HAP-1 (cell line): ENCODE results near the gene WDR70.
"Not testable (repeated sequence)": the region's sequence is repeated elsewhere in the genome, so short reads cannot be mapped to it uniquely, and the experiment has no call there.

Source experiments
- DNase-seq, 2 experiments: peaks; one replicate each; pipeline ENCODE4 v3.0.0-alpha.2; 2016 to 2020; ENCODE audit warnings: low spot score in 2 of 2
- H3K27me3 ChIP-seq: fragments of 250-450 bp; sonication (Bioruptor Pico); 2 replicates; pipeline ENCODE4 v1.5.1; 2020; ENCODE audit warnings: low read depth, mild to moderate bottlenecking, moderate library complexity
- H3K36me3 ChIP-seq: fragments of 250-450 bp; sonication (Bioruptor Pico); replicated peaks from 2 replicates; pipeline ENCODE4 v1.5.1; 2020; ENCODE audit warnings: mild to moderate bottlenecking
- H3K4me1 ChIP-seq: fragments of 250-450 bp; sonication (Bioruptor Pico); 2 replicates; pipeline ENCODE4 v1.5.1; 2020; ENCODE audit warnings: mild to moderate bottlenecking
- H3K4me3 ChIP-seq: fragments of 250-450 bp; sonication (Bioruptor Pico); 2 replicates; pipeline ENCODE4 v1.5.1; 2020; ENCODE audit warnings: mild to moderate bottlenecking, moderate library complexity
- H3K9me3 ChIP-seq: fragments of 250-450 bp; sonication (Bioruptor Pico); 2 replicates; pipeline ENCODE4 v1.5.1; 2020; ENCODE audit warnings: mild to moderate bottlenecking, moderate library complexity
- in situ Hi-C: fragments of 300-500 bp; cut with MboI; formaldehyde crosslinking; loops from 3 replicates; pipeline ENCODE4 v1.14.3; 2020; ENCODE audit warnings: low sequenced_read_pairs, inconsistent platforms, mixed read lengths

The WDR70 gene

GRCh38 chr5:37662789-37663485 is 283.8 kb downstream of the WDR70 start:
- 0 out of 2 replicates have a peak, but pooled peaks cover 3% of the 10 kb centered on the region for H3K4me1 ChIP-seq
- H3K9me3 ChIP-seq: no peaks in the 10 kb centered on the region
- no peak overlapping the region for H3K4me3 ChIP-seq
- in situ Hi-C loops: no loop called here
- no peak for DNase-seq
- H3K27me3 ChIP-seq: no peaks in the 10 kb centered on the region
- no peaks in the 10 kb centered on the region for H3K36me3 ChIP-seq

DNA sequence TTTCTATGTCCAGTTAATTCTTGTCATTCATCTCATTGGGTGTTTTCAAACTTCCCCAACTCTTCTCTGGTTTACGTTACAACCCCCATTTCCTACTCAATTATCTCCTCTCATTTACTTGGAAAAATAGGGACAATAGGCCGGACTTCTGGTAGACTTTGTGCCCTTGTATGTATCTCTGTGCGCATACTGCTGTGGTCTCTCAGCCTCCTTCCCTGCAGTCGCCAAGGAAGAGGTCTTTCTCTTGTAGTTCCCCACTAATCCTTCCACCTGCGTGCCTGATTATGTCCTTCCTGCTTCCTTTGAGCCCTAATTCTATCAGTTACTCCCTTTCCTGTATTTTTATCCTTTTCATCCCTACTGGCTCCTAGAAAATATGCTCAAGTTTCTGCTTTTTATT is 284.4 kb downstream of the WDR70 start:
- H3K27me3 ChIP-seq: no peaks in the 10 kb centered on the region
- 0 out of 2 replicates have a peak, but pooled peaks cover 3% of the 10 kb centered on the region for H3K4me1 ChIP-seq
- in situ Hi-C loops: no loop called here
- DNase-seq: no peak
- H3K4me3 ChIP-seq: no peak overlapping the region
- no peaks in the 10 kb centered on the region for H3K36me3 ChIP-seq
- H3K9me3 ChIP-seq: no peaks in the 10 kb centered on the region

DNA sequence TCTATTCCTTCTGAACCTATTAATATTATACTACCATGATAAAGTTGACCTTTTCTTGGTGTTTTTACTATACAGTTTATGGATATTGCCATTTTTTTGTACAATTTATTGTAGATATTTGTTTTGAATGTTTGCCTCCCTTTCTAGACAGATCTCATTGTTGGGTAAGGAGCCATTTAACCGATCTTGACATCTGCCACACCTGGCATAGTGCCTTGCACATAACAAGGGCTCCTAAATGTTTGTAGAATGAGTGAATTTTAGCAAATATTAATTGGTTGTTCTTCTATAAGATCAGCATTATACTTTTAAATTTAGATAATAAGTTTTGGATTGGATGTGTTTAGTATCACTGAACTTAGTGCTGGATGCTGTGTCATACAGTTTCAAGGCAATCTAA is 285.4 kb downstream of the WDR70 start:
- Histone ChIP-seq H3K4me1 (no peaks in the 10 kb centered on the region), H3K36me3 (no peaks in the 10 kb centered on the region), H3K27me3 (no peaks in the 10 kb centered on the region), H3K9me3 (no peaks in the 10 kb centered on the region), H3K4me3 (no peak overlapping the region)
- no peak for DNase-seq
- in situ Hi-C loops: no loop called here

GRCh38 chr5:37665272-37665671 is 286.2 kb downstream of the WDR70 start:
- Histone ChIP-seq H3K4me3 (no peak overlapping the region), H3K9me3 (no peaks in the 10 kb centered on the region), H3K27me3 (no peaks in the 10 kb centered on the region), H3K4me1 (no peaks in the 10 kb centered on the region), H3K36me3 (no peaks in the 10 kb centered on the region)
- in situ Hi-C loops: no loop called here
- DNase-seq: no peak

DNA sequence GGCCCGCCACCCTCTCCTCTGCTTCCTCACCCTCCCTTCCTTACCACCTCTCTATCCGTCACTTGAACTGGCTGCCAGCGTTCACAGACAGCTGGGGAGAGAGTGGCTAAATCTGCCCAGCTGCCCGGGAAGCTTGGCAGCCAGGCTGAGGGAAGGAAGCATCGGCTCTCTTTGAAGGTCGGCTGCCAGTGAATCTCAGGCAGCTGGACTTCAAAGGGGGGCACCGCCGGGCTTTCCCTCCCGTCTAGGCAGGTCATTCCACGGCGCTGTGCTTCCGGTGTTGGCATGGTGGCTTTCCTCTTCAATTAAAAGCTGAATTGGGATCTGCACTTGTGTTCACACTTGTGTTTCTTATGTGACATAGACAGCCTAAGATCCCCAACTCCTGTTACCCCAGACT is 286.8 kb downstream of the WDR70 start:
- H3K36me3 ChIP-seq: no peaks in the 10 kb centered on the region
- no peaks in the 10 kb centered on the region for H3K4me1 ChIP-seq
- in situ Hi-C loops: no loop called here
- no peak overlapping the region for H3K4me3 ChIP-seq
- H3K27me3 ChIP-seq: no peaks in the 10 kb centered on the region
- no peaks in the 10 kb centered on the region for H3K9me3 ChIP-seq
- no peak for DNase-seq

- in situ Hi-C loops: no loop called here
- Histone ChIP-seq H3K4me1 (no peaks in the 10 kb centered on the region), H3K36me3 (no peaks in the 10 kb centered on the region), H3K9me3 (no peaks in the 10 kb centered on the region), H3K4me3 (no peak overlapping the region), H3K27me3 (no peaks in the 10 kb centered on the region)
- DNase-seq: no peak
Measured at GRCh38 chr5:37667430-37667829, 288.3 kb downstream of the WDR70 start.

GRCh38 chr5:37667846-37668245 is 288.7 kb downstream of the WDR70 start:
- no peaks in the 10 kb centered on the region for H3K27me3 ChIP-seq
- no peaks in the 10 kb centered on the region for H3K9me3 ChIP-seq
- H3K4me1 ChIP-seq: no peaks in the 10 kb centered on the region
- H3K36me3 ChIP-seq: no peaks in the 10 kb centered on the region
- DNase-seq: no peak
- no peak overlapping the region for H3K4me3 ChIP-seq
- in situ Hi-C loops: no loop called here

DNA sequence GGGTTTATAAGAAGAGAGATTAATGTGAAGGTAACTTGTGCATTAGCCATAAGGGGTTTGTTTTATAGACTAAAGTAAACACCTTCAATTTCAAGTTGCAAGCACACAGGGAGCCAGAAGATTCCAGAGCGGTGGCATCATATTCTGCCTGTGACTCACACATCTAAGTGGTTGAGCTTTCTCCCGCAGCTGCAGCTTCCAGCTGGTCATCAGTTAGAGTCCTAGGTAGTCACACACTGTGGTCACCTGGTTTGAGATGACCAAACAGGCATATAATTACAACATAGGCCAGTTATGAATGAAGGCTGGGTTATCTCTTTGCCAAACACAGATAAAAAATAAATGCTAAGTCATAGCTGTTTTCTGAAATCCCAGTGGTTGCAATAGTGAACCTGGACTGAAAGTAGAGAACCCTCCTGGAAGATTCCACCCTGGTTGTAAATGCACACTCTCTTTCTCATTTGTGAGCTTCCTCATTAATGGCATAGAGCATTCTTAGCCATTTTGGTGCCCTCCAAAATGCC is 289.5 kb downstream of the WDR70 start:
- no peaks in the 10 kb centered on the region for H3K36me3 ChIP-seq
- H3K4me1 ChIP-seq: no peaks in the 10 kb centered on the region
- no peak for DNase-seq
- H3K4me3 ChIP-seq: no peak overlapping the region
- no peaks in the 10 kb centered on the region for H3K27me3 ChIP-seq
- H3K9me3 ChIP-seq: 0 out of 2 replicates have a peak, but pooled peaks cover 2% of the 10 kb centered on the region
- in situ Hi-C loops: no loop called here

- in situ Hi-C loops, DNase-seq: not testable (repeated sequence)
Measured at GRCh38 chr5:37672118-37672588, 293.0 kb downstream of the WDR70 start.

GRCh38 chr5:37674361-37674760 is 295.2 kb downstream of the WDR70 start:
- DNase-seq, H3K4me3 ChIP-seq, H3K27me3 ChIP-seq, H3K4me1 ChIP-seq, H3K9me3 ChIP-seq, H3K36me3 ChIP-seq, in situ Hi-C loops: not testable (repeated sequence)

More at GRCh38 chr5:37672118-37672588, 293.0 kb downstream of the WDR70 start:
- not testable (repeated sequence) for H3K27me3 ChIP-seq, H3K4me1 ChIP-seq, H3K9me3 ChIP-seq, H3K4me3 ChIP-seq, H3K36me3 ChIP-seq

GRCh38 chr5:37679326-37679725 is 300.2 kb downstream of the WDR70 start:
- H3K9me3 ChIP-seq, DNase-seq, H3K4me3 ChIP-seq, H3K4me1 ChIP-seq, H3K36me3 ChIP-seq, in situ Hi-C loops, H3K27me3 ChIP-seq: not testable (repeated sequence)

DNA sequence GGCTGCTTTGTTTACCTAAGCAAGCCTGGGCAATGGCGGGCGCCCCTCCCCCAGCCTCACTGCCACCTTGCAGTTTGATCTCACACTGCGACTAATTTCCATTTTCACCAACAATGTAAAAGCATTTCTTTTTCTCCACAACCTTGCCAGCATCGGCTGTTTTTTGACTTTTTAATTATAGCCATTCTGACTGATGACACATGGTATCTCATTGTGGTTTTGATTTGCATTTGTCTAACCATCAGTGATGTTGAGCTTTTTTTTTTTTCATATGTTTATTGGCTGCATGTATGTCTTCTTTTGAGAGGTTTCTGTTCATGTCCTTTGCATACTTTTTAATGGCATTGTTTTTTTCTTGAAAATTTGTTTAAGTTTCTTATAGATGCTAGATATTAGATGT is 300.8 kb downstream of the WDR70 start:
- H3K4me1 ChIP-seq, H3K36me3 ChIP-seq, H3K9me3 ChIP-seq, in situ Hi-C loops, DNase-seq, H3K4me3 ChIP-seq, H3K27me3 ChIP-seq: not testable (repeated sequence)

DNA sequence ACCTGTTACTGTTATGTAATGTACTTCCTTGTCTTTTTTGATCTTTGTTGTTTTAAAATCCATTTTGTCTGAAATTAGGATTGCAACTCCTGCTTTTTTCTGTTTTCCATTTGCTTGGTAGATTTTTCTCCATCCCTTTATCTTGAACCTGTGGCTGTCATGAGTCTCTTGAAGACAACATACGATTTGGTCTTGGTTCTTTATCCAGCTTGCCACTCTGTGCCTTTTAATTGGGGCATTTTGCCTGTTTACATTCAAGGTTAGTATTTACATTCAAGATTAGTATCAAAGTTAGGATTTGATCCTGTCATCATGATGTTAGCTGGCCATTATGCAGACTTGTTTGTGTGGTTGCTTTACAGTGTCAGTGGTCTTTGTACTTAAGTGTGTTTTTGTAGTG is 304.0 kb downstream of the WDR70 start:
- no peak for DNase-seq
- in situ Hi-C loops: no loop called here

GRCh38 chr5:37685211-37685610 is 306.1 kb downstream of the WDR70 start:
- in situ Hi-C loops: no loop called here
- DNase-seq: no peak
- Histone ChIP-seq H3K36me3 (no peaks in the 10 kb centered on the region), H3K4me3 (no peak overlapping the region), H3K4me1 (no peaks in the 10 kb centered on the region), H3K27me3 (no peaks in the 10 kb centered on the region), H3K9me3 (no peaks in the 10 kb centered on the region)

More for the DNA sequence above, 304.0 kb downstream of the WDR70 start:
- H3K36me3 ChIP-seq: no peaks in the 10 kb centered on the region
- H3K4me3 ChIP-seq: no peak overlapping the region
- H3K4me1 ChIP-seq: no peaks in the 10 kb centered on the region
- H3K27me3 ChIP-seq: no peaks in the 10 kb centered on the region
- H3K9me3 ChIP-seq: no peaks in the 10 kb centered on the region

DNA sequence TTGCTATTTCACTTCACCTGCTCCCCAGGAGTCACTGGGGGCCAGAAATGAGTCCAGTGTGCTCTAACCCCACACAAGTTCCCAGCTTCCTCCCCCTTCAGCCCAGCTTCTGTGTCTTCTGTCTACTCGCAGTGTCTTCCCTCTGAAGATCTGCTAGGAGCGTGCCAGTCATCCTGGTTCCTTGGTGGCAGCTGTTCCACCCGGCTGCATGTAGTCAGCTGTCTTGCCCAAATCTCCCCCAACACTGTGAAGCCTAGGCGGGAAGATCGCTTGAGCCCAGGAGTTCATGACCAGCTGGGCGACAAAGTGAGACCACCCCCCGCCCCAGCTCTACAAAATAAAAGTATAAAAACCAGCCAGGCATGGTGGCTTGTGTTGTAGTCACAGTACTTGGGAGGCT is 306.7 kb downstream of the WDR70 start:
- no peaks in the 10 kb centered on the region for H3K4me1 ChIP-seq
- H3K36me3 ChIP-seq: no peaks in the 10 kb centered on the region

More for the DNA sequence above, 306.7 kb downstream of the WDR70 start:
- in situ Hi-C loops: no loop called here
- no peaks in the 10 kb centered on the region for H3K9me3 ChIP-seq
- no peaks in the 10 kb centered on the region for H3K27me3 ChIP-seq
- no peak for DNase-seq
- H3K4me3 ChIP-seq: no peak overlapping the region
